ENCODE measurements around the gene SLC25A29. TPM values are rescaled to one million over a fixed set of nuclear protein-coding genes. Genes with fewer than 3 reads are reported as not detected.

The SLC25A29 gene
- 10 to 100 TPM; 14.1 to 30.3 (median 18.2) TPM for total RNA-seq
- long read RNA-seq, partial matches to known transcripts: 0 of 1 reads
- long read RNA-seq, other reads (novel, unspliced or antisense): 1 of 1 reads

DNA sequence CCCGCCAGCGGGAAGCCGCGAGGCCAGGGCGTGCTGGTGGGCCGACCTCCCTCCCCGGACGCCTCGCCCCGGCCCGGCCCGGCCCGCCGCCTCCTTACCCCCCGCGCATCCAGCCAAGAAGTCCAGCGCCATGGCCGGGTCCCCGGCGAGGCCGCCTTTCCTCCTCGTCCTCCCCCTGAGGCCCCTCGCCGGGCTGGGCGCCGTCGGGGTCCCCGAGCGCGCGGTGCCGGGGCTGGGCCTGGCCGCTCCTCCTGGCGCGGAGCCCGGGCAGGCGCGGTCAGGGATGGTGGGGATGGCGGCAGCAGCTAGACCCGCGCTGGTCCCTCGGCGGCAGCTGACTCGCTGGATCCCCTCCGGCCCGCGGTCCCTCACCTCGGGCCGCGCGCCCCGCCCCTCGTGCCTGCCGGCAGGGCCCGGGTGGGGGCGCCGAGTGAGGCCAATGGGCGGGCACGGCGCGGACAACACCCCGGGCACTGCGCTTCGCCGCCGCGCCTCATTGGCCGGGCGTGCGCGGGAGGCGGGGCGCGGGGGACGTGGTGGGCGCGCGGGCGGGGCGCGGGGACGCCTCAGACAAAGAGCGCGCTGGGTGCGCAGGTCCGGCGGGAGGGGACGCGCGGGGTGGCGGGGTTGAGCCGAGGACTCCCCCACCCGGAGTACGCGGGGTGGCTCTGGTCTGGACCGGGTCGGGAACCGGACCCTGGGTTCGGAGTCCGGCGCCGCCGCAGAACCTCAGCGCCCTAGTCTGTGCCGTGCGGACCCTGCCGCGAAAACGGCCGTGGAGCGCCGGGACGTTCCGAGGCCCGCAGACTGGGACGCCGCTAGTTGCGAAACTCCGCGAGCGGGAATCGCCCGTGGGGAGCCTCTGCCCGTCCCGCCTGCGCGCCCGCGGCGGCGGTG is at the start of gene SLC25A29:
TSS of gene SLC25A29 (minus strand) at position 344 of the 897 bp plus-strand sequence. CDS start at position 132, 212 bp downstream.
- H3K4me1 ChIP-seq: peaks cover 0 to 18% (median 6%) of the 10 kb centered on the region in 4 donors
- ATAC-seq: peak; percentile 82 to 92 (median 89)
- peak within 1 kb of the TSS; percentile 80 to 90 (median 82) for H3K27ac ChIP-seq
- no peaks in the 10 kb centered on the region for H3K36me3 ChIP-seq
- peak; percentile 91 to 94 (median 93) for DNase-seq
- no peaks in the 10 kb centered on the region for H3K27me3 ChIP-seq
- intact Hi-C loops (cut with DNase I): loop anchor here in 1 of 2 donors (10.0 kb wide), 1 partner anchor 68 kb away; the partner anchor contains the start of gene WDR25
- no peaks in the 10 kb centered on the region for H3K9me3 ChIP-seq
- H3K4me3 ChIP-seq: peak within 1 kb of the TSS; percentile 70 to 89 (median 89)
- 0% methylated on average over 18 of the region's 131 CpGs for WGBS (ENCODE audit: insufficient coverage, low coverage, low lambda C conversion rate, missing lambda C conversion rate)
- TF ChIP-seq, protein P1, sequence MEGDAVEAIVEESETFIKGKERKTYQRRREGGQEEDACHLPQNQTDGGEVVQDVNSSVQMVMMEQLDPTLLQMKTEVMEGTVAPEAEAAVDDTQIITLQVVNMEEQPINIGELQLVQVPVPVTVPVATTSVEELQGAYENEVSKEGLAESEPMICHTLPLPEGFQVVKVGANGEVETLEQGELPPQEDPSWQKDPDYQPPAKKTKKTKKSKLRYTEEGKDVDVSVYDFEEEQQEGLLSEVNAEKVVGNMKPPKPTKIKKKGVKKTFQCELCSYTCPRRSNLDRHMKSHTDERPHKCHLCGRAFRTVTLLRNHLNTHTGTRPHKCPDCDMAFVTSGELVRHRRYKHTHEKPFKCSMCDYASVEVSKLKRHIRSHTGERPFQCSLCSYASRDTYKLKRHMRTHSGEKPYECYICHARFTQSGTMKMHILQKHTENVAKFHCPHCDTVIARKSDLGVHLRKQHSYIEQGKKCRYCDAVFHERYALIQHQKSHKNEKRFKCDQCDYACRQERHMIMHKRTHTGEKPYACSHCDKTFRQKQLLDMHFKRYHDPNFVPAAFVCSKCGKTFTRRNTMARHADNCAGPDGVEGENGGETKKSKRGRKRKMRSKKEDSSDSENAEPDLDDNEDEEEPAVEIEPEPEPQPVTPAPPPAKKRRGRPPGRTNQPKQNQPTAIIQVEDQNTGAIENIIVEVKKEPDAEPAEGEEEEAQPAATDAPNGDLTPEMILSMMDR (IDR thresholded peaks at IDR 0.05): no peak
- TF ChIP-seq POLR2A (IDR thresholded peaks at IDR 0.05): peak; percentile 65

GRCh38 chr14:100350986-100351385 is 44.7 kb upstream of the SLC25A29 start:
- Histone ChIP-seq H3K27ac (no peak overlapping the region), H3K27me3 (no peaks in the 10 kb centered on the region), H3K4me3 (no peak overlapping the region), H3K4me1 (no peaks in the 10 kb centered on the region), H3K9me3 (no peaks in the 10 kb centered on the region), H3K36me3 (peaks cover 0 to 47% (median 16%) of the 10 kb centered on the region in 4 donors)
- intact Hi-C loops (cut with DNase I): no loop called here
- DNase-seq: peak in 1 of 3 donors; percentile 26
- TF ChIP-seq, protein P1 (IDR thresholded peaks at IDR 0.05): no peak
- no peak for TF ChIP-seq POLR2A (IDR thresholded peaks at IDR 0.05)
- 84% methylated on average over 5 of the region's 5 CpGs for WGBS (ENCODE audit: insufficient coverage, low coverage, low lambda C conversion rate, missing lambda C conversion rate)
- ATAC-seq: no peak

GRCh38 chr14:100350276-100350926 is 44.2 kb upstream of the SLC25A29 start:
- Histone ChIP-seq H3K4me3 (no peak overlapping the region), H3K4me1 (no peaks in the 10 kb centered on the region), H3K9me3 (no peaks in the 10 kb centered on the region), H3K36me3 (peaks cover 0 to 47% (median 16%) of the 10 kb centered on the region in 4 donors), H3K27me3 (no peaks in the 10 kb centered on the region), H3K27ac (no peak overlapping the region)
- WGBS (ENCODE audit: insufficient coverage, low coverage, low lambda C conversion rate, missing lambda C conversion rate): 78% methylated on average over 5 of the region's 11 CpGs
- intact Hi-C loops (cut with DNase I): no loop called here
- no peak for ATAC-seq
- peak in 1 of 3 donors; percentile 26 for DNase-seq
- TF ChIP-seq POLR2A (IDR thresholded peaks at IDR 0.05): no peak
- TF ChIP-seq, protein P1 (IDR thresholded peaks at IDR 0.05): no peak

- ATAC-seq (peak in 1 of 4 donors; percentile 47), DNase-seq (peak in 1 of 3 donors; percentile 33)
- Histone ChIP-seq H3K27me3 (no peaks in the 10 kb centered on the region), H3K4me3 (no peak overlapping the region), H3K4me1 (no peaks in the 10 kb centered on the region), H3K36me3 (peaks cover 0 to 37% (median 16%) of the 10 kb centered on the region in 4 donors), H3K9me3 (no peaks in the 10 kb centered on the region), H3K27ac (no peak overlapping the region)
- intact Hi-C loops (cut with DNase I): no loop called here
- 70% methylated on average over 2 of the region's 14 CpGs for WGBS (ENCODE audit: insufficient coverage, low coverage, low lambda C conversion rate, missing lambda C conversion rate)
- no peak for TF ChIP-seq POLR2A (IDR thresholded peaks at IDR 0.05)
- TF ChIP-seq, protein P1 (IDR thresholded peaks at IDR 0.05): no peak
These were observed 42.8 kb upstream of the SLC25A29 start for GRCh38 chr14:100348784-100349685.
